ENCODE data around the gene SPDYE1.
A peak's percentile ranks its signal among the peaks of the same experiment; 100 is the strongest.
"Not testable (repeated sequence)": the region's sequence is repeated elsewhere in the genome, so short reads cannot be mapped to it uniquely, and the experiment has no call there.

Gene SPDYE1

GRCh38 chr7:43974725-43975482 lies 22.8 kb upstream of the SPDYE1 start:
- DNase-seq (ENCODE audit: low read depth, low spot score); in situ Hi-C loops (cut with HindIII; ENCODE audit: low sequenced_read_pairs); H3K4me3 ChIP-seq (ENCODE audit: low read depth, low read length): not testable (repeated sequence)

DNA sequence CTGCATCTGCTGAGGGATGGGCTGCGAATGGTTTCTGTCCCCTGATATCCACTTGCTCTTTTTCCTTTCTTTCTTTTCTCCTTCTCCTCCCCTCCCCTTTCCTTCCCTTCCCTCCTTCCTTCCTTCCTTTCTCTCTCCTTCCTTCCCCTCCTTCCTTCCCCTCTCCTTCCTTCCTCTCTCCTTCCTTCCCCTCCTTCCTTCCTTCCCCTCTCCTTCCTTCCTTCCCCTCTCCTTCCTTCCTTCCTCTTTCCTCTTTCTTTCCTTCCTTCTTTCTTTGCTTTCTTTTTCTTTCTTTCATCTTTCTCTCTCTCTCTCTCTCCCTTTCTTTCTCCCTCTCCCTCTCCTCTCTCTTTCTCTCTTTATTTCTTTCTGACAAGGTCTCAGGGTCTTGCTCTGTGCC lies 20.2 kb upstream of the SPDYE1 start:
- DNase-seq (ENCODE audit: low read depth, low spot score), result no peak
- in situ Hi-C loops (cut with HindIII; ENCODE audit: low sequenced_read_pairs), result no loop called here
- TF ChIP-seq CTCF (IDR thresholded peaks at IDR 0.05; ENCODE audit: low read depth, low read length), result no peak
- no peak overlapping the region for H3K4me3 ChIP-seq (ENCODE audit: low read depth, low read length)

DNA sequence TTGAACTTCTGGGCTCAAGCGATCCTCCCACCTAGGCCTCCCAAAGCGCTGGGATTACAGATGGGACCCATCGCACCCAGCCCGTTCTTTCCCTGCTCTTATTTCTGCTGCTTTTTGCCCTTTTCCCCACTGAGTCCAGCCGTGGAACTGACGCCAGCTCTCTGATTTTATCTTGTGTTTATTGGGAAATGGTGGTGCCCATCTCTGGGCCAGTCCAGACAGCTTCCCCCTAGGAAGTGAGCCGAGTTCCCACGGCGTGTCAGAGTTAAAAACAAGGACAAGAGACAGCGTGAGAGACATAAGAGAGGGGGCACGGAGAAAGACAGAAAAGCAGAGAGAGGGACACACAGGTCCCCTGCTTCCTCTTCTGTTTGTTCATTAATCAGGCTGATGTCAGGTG lies 19.6 kb upstream of the SPDYE1 start:
- DNase-seq (ENCODE audit: low read depth, low spot score); in situ Hi-C loops (cut with HindIII; ENCODE audit: low sequenced_read_pairs); H3K4me3 ChIP-seq (ENCODE audit: low read depth, low read length): not testable (repeated sequence)

GRCh38 chr7:43982848-43983247 lies 14.8 kb upstream of the SPDYE1 start:
- H3K4me3 ChIP-seq (ENCODE audit: low read depth, low read length); in situ Hi-C loops (cut with HindIII; ENCODE audit: low sequenced_read_pairs); DNase-seq (ENCODE audit: low read depth, low spot score): not testable (repeated sequence)

GRCh38 chr7:43983736-43984135 lies 14.0 kb upstream of the SPDYE1 start:
- H3K4me3 ChIP-seq (ENCODE audit: low read depth, low read length); in situ Hi-C loops (cut with HindIII; ENCODE audit: low sequenced_read_pairs); DNase-seq (ENCODE audit: low read depth, low spot score): not testable (repeated sequence)
- TF ChIP-seq CTCF (IDR thresholded peaks at IDR 0.05; ENCODE audit: low read depth, low read length), result peak; percentile 5

- peak; percentile 65 for TF ChIP-seq CTCF (IDR thresholded peaks at IDR 0.05; ENCODE audit: low read depth, low read length)
- DNase-seq (ENCODE audit: low read depth, low spot score), result peak; percentile 76
- H3K4me3 ChIP-seq (ENCODE audit: low read depth, low read length); in situ Hi-C loops (cut with HindIII; ENCODE audit: low sequenced_read_pairs): not testable (repeated sequence)
These were observed 11.5 kb upstream of the SPDYE1 start for GRCh38 chr7:43985904-43986864.

- in situ Hi-C loops (cut with HindIII; ENCODE audit: low sequenced_read_pairs); H3K4me3 ChIP-seq (ENCODE audit: low read depth, low read length); DNase-seq (ENCODE audit: low read depth, low spot score): not testable (repeated sequence)
These were observed 10.2 kb upstream of the SPDYE1 start for GRCh38 chr7:43987476-43987875.

DNA sequence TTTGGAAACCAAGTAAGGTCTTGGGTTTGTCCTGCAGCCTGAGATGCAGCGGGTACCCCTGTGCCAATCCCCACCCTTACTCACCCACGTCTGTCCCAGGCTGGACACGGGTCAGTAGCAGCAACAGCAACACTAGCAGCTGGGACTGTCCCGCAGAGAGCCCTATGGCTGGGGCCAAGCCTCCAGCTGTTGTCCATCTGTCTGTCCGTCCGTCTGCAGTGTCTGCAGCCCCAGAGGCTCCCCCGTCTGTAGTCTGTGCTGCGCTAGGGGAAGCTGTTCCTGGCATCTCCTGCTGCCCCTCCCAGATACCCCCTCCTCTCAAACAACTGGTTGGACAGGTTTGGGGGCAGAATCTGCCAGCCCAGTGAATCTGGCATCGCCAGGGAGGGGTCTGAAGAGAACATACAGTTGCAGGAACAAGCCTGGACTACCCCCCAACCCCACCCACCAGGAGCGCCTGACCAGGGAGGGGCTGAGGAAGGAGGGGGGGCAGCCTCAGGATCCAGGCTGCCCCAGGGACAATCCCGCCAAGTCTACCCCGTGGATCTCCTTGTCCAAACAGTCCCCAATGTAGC lies 7.6 kb upstream of the SPDYE1 start:
- DNase-seq (ENCODE audit: low read depth, low spot score); in situ Hi-C loops (cut with HindIII; ENCODE audit: low sequenced_read_pairs); H3K4me3 ChIP-seq (ENCODE audit: low read depth, low read length): not testable (repeated sequence)

DNA sequence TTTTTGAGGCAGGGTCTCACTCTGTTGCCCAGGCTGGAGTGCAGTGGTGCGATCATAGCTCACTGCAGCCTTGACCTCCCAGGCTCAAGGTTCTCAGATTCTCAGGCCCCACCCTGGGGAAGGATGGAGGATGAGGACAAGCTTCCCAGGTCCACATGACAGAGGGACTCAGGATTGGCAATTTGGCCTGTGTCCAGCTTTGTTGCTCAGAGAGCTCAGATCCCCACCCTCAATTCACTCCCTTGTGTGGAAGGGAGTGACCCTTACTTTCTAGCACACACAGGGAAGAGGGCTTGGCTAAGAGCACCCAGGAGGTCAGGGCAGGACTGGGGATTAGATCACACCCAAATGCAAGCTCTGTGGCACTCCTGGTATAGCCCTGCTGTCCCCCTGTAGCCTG lies 6.9 kb upstream of the SPDYE1 start:
- in situ Hi-C loops (cut with HindIII; ENCODE audit: low sequenced_read_pairs); H3K4me3 ChIP-seq (ENCODE audit: low read depth, low read length); DNase-seq (ENCODE audit: low read depth, low spot score): not testable (repeated sequence)

- H3K4me3 ChIP-seq (ENCODE audit: low read depth, low read length); in situ Hi-C loops (cut with HindIII; ENCODE audit: low sequenced_read_pairs): not testable (repeated sequence)
- peak; percentile 48 for DNase-seq (ENCODE audit: low read depth, low spot score)
These were observed 4.8 kb upstream of the SPDYE1 start for GRCh38 chr7:43992896-43993295.

DNA sequence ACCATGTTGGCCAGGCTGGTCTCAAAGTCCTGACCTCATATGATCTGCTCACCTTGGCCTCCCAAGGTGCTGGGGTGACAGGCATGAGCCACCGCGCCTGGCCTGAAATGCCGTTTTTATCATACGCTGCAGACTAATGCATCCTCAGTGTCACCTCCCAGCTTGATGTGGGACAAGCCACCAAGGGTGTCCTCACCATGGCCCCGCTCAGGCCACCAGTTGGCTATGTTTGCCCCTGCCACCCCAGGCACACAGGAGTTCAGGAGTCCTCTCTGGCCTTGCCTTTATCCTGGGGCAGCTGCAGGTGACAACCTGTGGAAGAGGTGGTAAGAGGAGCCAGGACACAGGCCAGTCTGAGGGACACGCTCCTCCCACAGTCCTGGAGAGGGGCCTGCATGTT lies 3.0 kb upstream of the SPDYE1 start:
- in situ Hi-C loops (cut with HindIII; ENCODE audit: low sequenced_read_pairs); DNase-seq (ENCODE audit: low read depth, low spot score); H3K4me3 ChIP-seq (ENCODE audit: low read depth, low read length): not testable (repeated sequence)

DNA sequence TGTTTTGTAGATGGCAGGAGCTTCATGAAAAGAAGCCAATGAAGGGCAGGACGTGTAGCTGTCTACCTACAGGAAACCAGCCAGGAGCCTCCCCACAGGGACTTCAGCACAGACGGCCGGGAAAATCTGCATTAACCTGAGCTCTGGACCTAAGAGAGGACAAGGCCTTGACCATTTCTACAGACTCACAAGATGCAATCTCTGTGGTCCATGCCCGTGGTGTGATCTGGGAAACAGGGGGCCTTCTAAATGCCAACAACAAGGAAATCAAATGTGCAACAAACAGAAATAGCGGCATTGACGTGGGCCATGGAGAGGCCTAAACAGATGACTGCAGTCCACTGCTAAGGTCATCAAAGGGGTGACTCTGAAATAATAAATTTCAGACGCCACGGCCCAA lies 14.4 kb downstream of the SPDYE1 start:
- in situ Hi-C loops (cut with HindIII; ENCODE audit: low sequenced_read_pairs); H3K4me3 ChIP-seq (ENCODE audit: low read depth, low read length); DNase-seq (ENCODE audit: low read depth, low spot score): not testable (repeated sequence)

GRCh38 chr7:44015090-44015489 lies 17.4 kb downstream of the SPDYE1 start:
- in situ Hi-C loops (cut with HindIII; ENCODE audit: low sequenced_read_pairs); H3K4me3 ChIP-seq (ENCODE audit: low read depth, low read length); DNase-seq (ENCODE audit: low read depth, low spot score): not testable (repeated sequence)
